A673 (cell line): ENCODE results near the gene KLF11.

ENCODE experiments used
- CTCF ChIP-seq: fragments of 300-800, 200-600 bp; sonication (generic); conservative IDR thresholded peaks from 2 replicates; pipeline ENCODE4 v1.5.1; 2017; ENCODE audit warnings: low read depth, mild to moderate bottlenecking, antibody characterized with exemption, low read length, moderate library complexity, mixed read lengths
- EZH2 ChIP-seq: fragments of 200-600 bp; sonication (generic); IDR thresholded peaks from 2 replicates; pipeline ENCODE4 v1.6.1; 2017; ENCODE audit warnings: borderline replicate concordance, low read depth, mild to moderate bottlenecking, mixed read lengths, antibody characterized with exemption, low read length; ENCODE audit not compliant: poor library complexity, severe bottlenecking

DNA sequence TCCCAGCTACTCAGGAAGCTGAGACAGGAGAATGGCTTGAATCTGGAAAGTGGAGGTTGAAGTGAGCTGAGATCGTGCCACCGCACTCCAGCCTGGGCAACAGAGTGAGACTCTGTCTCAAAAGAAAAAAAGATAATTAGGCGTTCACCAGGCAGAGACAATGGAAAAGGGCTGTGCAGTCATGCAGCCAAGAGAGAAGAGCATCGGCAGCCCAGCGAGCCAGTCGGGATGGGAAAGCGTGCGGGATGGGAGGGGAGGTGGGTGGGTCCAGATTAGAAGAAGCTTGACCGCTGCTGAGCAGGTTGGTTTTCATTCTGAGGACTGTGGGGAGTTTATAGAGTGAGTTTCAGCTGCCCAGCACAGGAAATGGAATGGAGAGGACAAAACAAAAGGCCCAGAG lies 51.8 kb downstream of the KLF11 start:
- no peak for TF ChIP-seq CTCF
- no peak for TF ChIP-seq EZH2
